Measurements from ENCODE around the gene RAB34.

The RAB34 gene

DNA sequence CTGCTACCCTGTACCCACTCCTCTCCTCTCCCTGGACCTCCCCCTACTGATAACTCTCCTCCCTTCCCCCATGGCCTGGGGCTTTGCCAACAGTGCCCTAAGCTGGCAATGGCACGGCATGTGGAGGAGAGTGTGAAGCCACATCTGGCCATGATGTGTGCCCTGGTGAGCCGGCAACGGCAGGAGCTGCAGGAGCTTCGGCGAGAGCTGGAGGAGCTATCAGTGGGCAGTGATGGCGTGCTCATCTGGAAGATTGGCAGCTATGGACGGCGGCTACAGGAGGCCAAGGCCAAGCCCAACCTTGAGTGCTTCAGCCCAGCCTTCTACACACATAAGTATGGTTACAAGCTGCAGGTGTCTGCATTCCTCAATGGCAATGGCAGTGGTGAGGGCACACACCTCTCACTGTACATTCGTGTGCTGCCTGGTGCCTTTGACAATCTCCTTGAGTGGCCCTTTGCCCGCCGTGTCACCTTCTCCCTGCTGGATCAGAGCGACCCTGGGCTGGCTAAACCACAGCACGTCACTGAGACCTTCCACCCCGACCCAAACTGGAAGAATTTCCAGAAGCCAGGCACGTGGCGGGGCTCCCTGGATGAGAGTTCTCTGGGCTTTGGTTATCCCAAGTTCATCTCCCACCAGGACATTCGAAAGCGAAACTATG lies 31.3 kb upstream of the RAB34 start:
- no peak overlapping the region for H3K4me3 ChIP-seq (ENCODE audit: low read length)
- DNase-seq (ENCODE audit: low read depth), result no peak
- TF ChIP-seq CTCF (IDR thresholded peaks at IDR 0.05; ENCODE audit: insufficient read depth, low read depth, low read length, missing control alignments), result no peak

- DNase-seq (ENCODE audit: low read depth), result no peak
- H3K4me3 ChIP-seq (ENCODE audit: low read length), result no peak overlapping the region
- no peak for TF ChIP-seq CTCF (IDR thresholded peaks at IDR 0.05; ENCODE audit: insufficient read depth, low read depth, low read length, missing control alignments)
Measured at GRCh38 chr17:28747801-28748750, 30.4 kb upstream of the RAB34 start.

- peak; percentile 71 for DNase-seq (ENCODE audit: low read depth)
- TF ChIP-seq CTCF (IDR thresholded peaks at IDR 0.05; ENCODE audit: insufficient read depth, low read depth, low read length, missing control alignments), result no peak
- peak overlapping the region; percentile 88 for H3K4me3 ChIP-seq (ENCODE audit: low read length)
Measured at GRCh38 chr17:28747051-28747691, 29.5 kb upstream of the RAB34 start.

DNA sequence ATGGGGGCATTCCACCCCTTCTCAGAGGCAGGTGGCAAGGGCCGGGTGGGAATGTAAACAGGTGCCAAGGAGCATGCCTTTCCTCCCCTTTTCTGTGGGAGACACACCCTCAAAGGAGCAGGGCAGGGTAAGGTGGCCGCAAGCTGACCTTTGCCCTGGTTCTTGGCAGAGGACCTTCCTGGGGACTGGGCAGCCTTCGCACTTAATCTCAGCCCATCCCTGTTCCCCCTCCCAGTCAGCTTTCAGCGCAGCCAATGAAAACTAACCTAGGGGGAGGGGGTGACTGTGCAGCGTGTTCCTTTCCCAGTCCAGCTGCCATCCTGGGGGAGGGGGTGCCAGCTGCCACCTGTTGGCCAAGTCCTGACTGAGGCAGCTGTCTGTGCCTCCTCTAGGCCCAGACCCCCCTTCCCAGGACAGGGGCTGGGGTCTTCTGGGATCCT lies 29.0 kb upstream of the RAB34 start:
- peak overlapping the region; percentile 88 for H3K4me3 ChIP-seq (ENCODE audit: low read length)
- TF ChIP-seq CTCF (IDR thresholded peaks at IDR 0.05; ENCODE audit: insufficient read depth, low read depth, low read length, missing control alignments), result no peak

GRCh38 chr17:28745786-28746411 lies 28.2 kb upstream of the RAB34 start:
- peak; percentile 96 for DNase-seq (ENCODE audit: low read depth)
- H3K4me3 ChIP-seq (ENCODE audit: low read length), result peak overlapping the region; percentile 88
- TF ChIP-seq CTCF (IDR thresholded peaks at IDR 0.05; ENCODE audit: insufficient read depth, low read depth, low read length, missing control alignments), result no peak

More for the DNA sequence above, 29.0 kb upstream of the RAB34 start:
- DNase-seq (ENCODE audit: low read depth), result no peak

GRCh38 chr17:28744972-28745785 lies 27.5 kb upstream of the RAB34 start:
- H3K4me3 ChIP-seq (ENCODE audit: low read length), result peak overlapping the region; percentile 88
- peak; percentile 62 for DNase-seq (ENCODE audit: low read depth)
- TF ChIP-seq CTCF (IDR thresholded peaks at IDR 0.05; ENCODE audit: insufficient read depth, low read depth, low read length, missing control alignments), result peak; percentile 4

Measured in epithelial cell of esophagus (primary cell).